DND-41 (cell line): ENCODE data around the gene EPB41.

Experiments
- ATAC-seq: fragments of 200-7000 bp; cut with Tn5 transposase; 3 replicates; pipeline ENCODE4 v1.9.1; 2021; ENCODE audit warnings: low read depth; ENCODE audit not compliant: insufficient read depth
- DNase-seq: peaks from one replicate; pipeline ENCODE4 v3.0.0-alpha.2; 2020
- H2AFZ ChIP-seq: 2 replicates; pipeline ENCODE4 v1.6.0; 2012; ENCODE audit warnings: low read depth, low read length
- H3K27ac ChIP-seq: 2 replicates; pipeline ENCODE4 v1.5.1; 2012; ENCODE audit warnings: low read length, inconsistent platforms
- H3K27me3 ChIP-seq: fragments of 200-600 bp; sonication (generic); 2 replicates; pipeline ENCODE4 v1.6.0; 2012; ENCODE audit warnings: low read length, mild to moderate bottlenecking, inconsistent platforms; ENCODE audit not compliant: insufficient read depth, poor library complexity
- H3K36me3 ChIP-seq: 2 replicates; pipeline ENCODE4 v1.5.1; 2012; ENCODE audit warnings: low read length, inconsistent platforms; ENCODE audit not compliant: insufficient read depth
- H3K4me1 ChIP-seq: 2 replicates; pipeline ENCODE4 v1.5.1; 2012; ENCODE audit warnings: mild to moderate bottlenecking, low read length; ENCODE audit not compliant: insufficient read depth
- H3K4me2 ChIP-seq: 2 replicates; pipeline ENCODE4 v1.6.0; 2012; ENCODE audit warnings: mild to moderate bottlenecking, moderate library complexity, low read length, inconsistent platforms; ENCODE audit not compliant: insufficient read depth
- H3K4me3 ChIP-seq, 2 experiments: fragments of 200-600 bp in 1 of 2; shearing (Covaris generic) in 1 of 2; 2 replicates each; pipeline ENCODE4 v1.5.1; 2012 to 2016; ENCODE audit warnings: inconsistent platforms in 2 of 2, low read length in 2 of 2, mild to moderate bottlenecking in 2 of 2, low read depth in 1 of 2, moderate library complexity in 1 of 2
- H3K79me2 ChIP-seq: 2 replicates; pipeline ENCODE4 v1.6.0; 2012; ENCODE audit warnings: low read length, inconsistent platforms; ENCODE audit not compliant: insufficient read depth
- H3K9ac ChIP-seq: 2 replicates; pipeline ENCODE4 v1.6.0; 2012; ENCODE audit warnings: low read depth, mild to moderate bottlenecking, inconsistent platforms, low read length, moderate library complexity
- H3K9me3 ChIP-seq: 2 replicates; pipeline ENCODE4 v1.5.1; 2012; ENCODE audit warnings: low read length, moderate library complexity, mild to moderate bottlenecking, inconsistent platforms; ENCODE audit not compliant: insufficient read depth, severe bottlenecking
- H4K20me1 ChIP-seq: 2 replicates; pipeline ENCODE4 v1.6.0; 2012; ENCODE audit warnings: low read length; ENCODE audit not compliant: insufficient read depth
- CTCF ChIP-seq: IDR thresholded peaks from 2 replicates; pipeline ENCODE4 v1.5.1; 2012; ENCODE audit warnings: borderline replicate concordance, low read length, moderate library complexity, mild to moderate bottlenecking; ENCODE audit not compliant: poor library complexity, severe bottlenecking; ENCODE audit errors: extremely low read depth
- EZH2 ChIP-seq: IDR thresholded peaks from 3 replicates; pipeline ENCODE4 v1.6.1; 2012; ENCODE audit warnings: borderline replicate concordance, low read depth, mild to moderate bottlenecking, moderate library complexity, low read length, inconsistent platforms; ENCODE audit not compliant: severe bottlenecking

EPB41 gene

GRCh38 chr1:28888915-28889314 is 25.5 kb upstream of the EPB41 start:
- TF ChIP-seq EZH2 (no peak), CTCF (no peak)

DNA sequence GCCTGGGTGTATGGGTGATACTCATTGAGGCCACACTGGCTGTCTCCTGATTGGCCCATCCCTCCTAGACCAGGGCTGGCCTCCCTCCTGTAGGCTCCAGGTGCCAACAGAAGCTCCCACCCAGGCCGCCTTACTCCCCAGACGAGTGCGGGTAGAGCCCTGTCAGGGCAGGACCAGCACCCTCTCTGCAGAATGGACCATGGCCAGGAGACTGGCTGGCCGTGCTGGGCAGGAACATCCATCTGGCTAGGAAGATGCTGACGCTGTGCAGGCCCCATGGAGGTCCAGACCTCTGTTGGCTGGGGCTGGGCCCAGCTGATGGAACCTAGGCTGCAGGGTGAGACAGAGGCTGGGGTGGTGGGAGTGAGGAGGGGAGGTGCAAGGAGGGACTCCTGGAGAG is 25.0 kb upstream of the EPB41 start:
- Histone ChIP-seq H3K9ac (no peak overlapping the region), H3K9me3 (no peaks in the 10 kb centered on the region), H3K27me3 (no peaks in the 10 kb centered on the region), H2AFZ (no peak overlapping the region), H3K4me3 (no peak overlapping the region), H3K27ac (no peak overlapping the region), H3K79me2 (no peaks in the 10 kb centered on the region), H3K4me1 (peaks cover 37% of the 10 kb centered on the region), H4K20me1 (0 out of 2 replicates have a peak, but pooled peaks cover 5% of the 10 kb centered on the region), H3K4me2 (no peak overlapping the region), H3K36me3 (no peaks in the 10 kb centered on the region)
- DNase-seq: no peak
- TF ChIP-seq CTCF (no peak), EZH2 (no peak)
- no peak for ATAC-seq

More at GRCh38 chr1:28888915-28889314, 25.5 kb upstream of the EPB41 start:
- no peak overlapping the region for H3K4me3 ChIP-seq
- DNase-seq (no peak), ATAC-seq (no peak)
- no peak overlapping the region for H3K27ac ChIP-seq
- no peak overlapping the region for H3K9ac ChIP-seq
- H3K27me3 ChIP-seq: no peaks in the 10 kb centered on the region
- H3K4me2 ChIP-seq: no peak overlapping the region
- H3K36me3 ChIP-seq: no peaks in the 10 kb centered on the region
- H3K9me3 ChIP-seq: no peaks in the 10 kb centered on the region
- 0 out of 2 replicates have a peak, but pooled peaks cover 5% of the 10 kb centered on the region for H4K20me1 ChIP-seq
- H3K4me1 ChIP-seq: peaks cover 39% of the 10 kb centered on the region
- no peaks in the 10 kb centered on the region for H3K79me2 ChIP-seq
- H2AFZ ChIP-seq: no peak overlapping the region

GRCh38 chr1:28890435-28890834 is 23.9 kb upstream of the EPB41 start:
- TF ChIP-seq CTCF (no peak), EZH2 (no peak)

DNA sequence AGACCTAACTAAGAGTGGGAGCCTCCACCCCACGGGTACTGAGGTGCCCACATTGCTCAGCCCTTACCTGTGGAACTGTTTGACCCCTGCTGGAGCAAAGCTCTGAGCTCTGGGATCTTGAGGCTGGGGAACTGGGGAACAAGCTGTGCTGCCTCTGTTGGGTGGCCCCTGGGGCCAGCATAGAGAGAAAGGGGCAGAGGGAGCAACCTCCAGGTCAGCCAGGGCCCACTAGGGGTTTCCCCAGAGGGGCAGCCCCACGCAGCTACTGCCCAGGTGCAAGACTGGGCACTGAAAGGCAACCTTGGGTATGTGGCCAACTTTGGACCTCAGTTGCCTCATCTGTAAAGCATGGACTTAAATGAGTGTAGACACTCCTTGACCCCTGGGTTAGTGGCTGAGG is 23.5 kb upstream of the EPB41 start:
- no peaks in the 10 kb centered on the region for H3K36me3 ChIP-seq
- no peak overlapping the region for H3K9ac ChIP-seq
- H2AFZ ChIP-seq: no peak overlapping the region
- no peaks in the 10 kb centered on the region for H3K27me3 ChIP-seq
- H3K9me3 ChIP-seq: no peaks in the 10 kb centered on the region
- no peak overlapping the region for H3K4me2 ChIP-seq
- H3K27ac ChIP-seq: no peak overlapping the region
- DNase-seq (no peak), ATAC-seq (no peak)
- H3K79me2 ChIP-seq: no peaks in the 10 kb centered on the region
- peaks cover 24% of the 10 kb centered on the region for H3K4me1 ChIP-seq
- TF ChIP-seq CTCF: no peak
- TF ChIP-seq EZH2: no peak
- H3K4me3 ChIP-seq: no peak overlapping the region
- H4K20me1 ChIP-seq: 0 out of 2 replicates have a peak, but pooled peaks cover 5% of the 10 kb centered on the region

More at GRCh38 chr1:28890435-28890834, 23.9 kb upstream of the EPB41 start:
- peaks cover 27% of the 10 kb centered on the region for H3K4me1 ChIP-seq
- no peaks in the 10 kb centered on the region for H3K9me3 ChIP-seq
- 0 out of 2 replicates have a peak, but pooled peaks cover 5% of the 10 kb centered on the region for H4K20me1 ChIP-seq
- no peak overlapping the region for H3K4me2 ChIP-seq
- ATAC-seq (no peak), DNase-seq (no peak)
- H3K27me3 ChIP-seq: no peaks in the 10 kb centered on the region
- H2AFZ ChIP-seq: no peak overlapping the region
- H3K79me2 ChIP-seq: no peaks in the 10 kb centered on the region
- no peaks in the 10 kb centered on the region for H3K36me3 ChIP-seq
- no peak overlapping the region for H3K27ac ChIP-seq
- no peak overlapping the region for H3K9ac ChIP-seq
- no peak overlapping the region for H3K4me3 ChIP-seq
